Measurements from ENCODE around the gene GFM1. TPM values are rescaled to one million over a fixed set of nuclear protein-coding genes. Genes with fewer than 3 reads are reported as not detected.

GFM1 gene
- total RNA-seq, 1 experiment from 2014 or later, result 44.5 TPM

DNA sequence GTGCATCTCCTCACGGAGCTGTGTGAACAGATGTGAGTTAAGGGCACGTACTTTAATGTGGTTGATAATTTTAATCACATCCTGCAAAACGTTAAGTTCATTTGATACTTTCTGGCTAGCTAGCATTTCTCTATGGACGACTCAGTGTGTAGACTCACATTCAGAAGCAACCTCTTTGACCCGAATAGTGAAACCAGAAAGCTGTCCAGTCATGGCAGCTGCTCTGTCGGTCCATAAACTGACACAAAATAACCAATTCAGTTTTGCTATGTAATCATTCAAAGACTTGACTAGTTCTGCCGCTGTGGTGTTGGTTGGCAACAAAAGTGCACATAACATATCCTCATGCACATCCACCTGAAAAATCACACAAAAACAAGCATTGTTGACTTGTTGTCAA lies 3.7 kb upstream of the GFM1 start (continued):
- TF ChIP-seq, protein P1, sequence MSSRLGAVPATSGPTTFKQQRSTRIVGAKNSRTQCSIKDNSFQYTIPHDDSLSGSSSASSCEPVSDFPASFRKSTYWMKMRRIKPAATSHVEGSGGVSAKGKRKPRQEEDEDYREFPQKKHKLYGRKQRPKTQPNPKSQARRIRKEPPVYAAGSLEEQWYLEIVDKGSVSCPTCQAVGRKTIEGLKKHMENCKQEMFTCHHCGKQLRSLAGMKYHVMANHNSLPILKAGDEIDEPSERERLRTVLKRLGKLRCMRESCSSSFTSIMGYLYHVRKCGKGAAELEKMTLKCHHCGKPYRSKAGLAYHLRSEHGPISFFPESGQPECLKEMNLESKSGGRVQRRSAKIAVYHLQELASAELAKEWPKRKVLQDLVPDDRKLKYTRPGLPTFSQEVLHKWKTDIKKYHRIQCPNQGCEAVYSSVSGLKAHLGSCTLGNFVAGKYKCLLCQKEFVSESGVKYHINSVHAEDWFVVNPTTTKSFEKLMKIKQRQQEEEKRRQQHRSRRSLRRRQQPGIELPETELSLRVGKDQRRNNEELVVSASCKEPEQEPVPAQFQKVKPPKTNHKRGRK (CRISPR knock-in tag; IDR thresholded peaks at IDR 0.05; ENCODE audit: borderline replicate concordance), result no peak
- TF ChIP-seq, protein P2, sequence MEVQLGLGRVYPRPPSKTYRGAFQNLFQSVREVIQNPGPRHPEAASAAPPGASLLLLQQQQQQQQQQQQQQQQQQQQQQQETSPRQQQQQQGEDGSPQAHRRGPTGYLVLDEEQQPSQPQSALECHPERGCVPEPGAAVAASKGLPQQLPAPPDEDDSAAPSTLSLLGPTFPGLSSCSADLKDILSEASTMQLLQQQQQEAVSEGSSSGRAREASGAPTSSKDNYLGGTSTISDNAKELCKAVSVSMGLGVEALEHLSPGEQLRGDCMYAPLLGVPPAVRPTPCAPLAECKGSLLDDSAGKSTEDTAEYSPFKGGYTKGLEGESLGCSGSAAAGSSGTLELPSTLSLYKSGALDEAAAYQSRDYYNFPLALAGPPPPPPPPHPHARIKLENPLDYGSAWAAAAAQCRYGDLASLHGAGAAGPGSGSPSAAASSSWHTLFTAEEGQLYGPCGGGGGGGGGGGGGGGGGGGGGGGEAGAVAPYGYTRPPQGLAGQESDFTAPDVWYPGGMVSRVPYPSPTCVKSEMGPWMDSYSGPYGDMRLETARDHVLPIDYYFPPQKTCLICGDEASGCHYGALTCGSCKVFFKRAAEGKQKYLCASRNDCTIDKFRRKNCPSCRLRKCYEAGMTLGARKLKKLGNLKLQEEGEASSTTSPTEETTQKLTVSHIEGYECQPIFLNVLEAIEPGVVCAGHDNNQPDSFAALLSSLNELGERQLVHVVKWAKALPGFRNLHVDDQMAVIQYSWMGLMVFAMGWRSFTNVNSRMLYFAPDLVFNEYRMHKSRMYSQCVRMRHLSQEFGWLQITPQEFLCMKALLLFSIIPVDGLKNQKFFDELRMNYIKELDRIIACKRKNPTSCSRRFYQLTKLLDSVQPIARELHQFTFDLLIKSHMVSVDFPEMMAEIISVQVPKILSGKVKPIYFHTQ (CRISPR knock-in tag; IDR thresholded peaks at IDR 0.05), result no peak
- TF ChIP-seq TEAD4 (CRISPR knock-in tag; IDR thresholded peaks at IDR 0.05), result no peak

DNA sequence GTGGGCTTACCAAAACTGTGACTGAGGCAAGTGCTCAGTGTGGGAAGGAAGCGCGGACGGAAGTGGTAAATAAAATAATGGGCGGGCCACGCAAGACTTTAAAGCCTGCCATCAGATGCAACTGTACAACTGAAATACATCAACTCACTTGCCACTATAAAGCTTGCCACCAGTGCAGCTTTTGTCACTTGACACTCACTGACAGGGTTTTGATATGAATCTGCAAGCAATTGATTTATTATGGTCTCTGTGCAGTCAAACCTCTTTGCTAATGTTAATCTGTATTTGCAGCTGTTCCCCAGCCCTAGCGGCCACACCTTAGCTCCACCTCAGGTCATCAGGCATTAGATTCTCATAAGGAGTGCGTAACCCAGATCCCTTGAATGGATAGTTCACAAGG lies 2.3 kb upstream of the GFM1 start:
- DNase-seq (ENCODE audit: low spot score) (no peak), ATAC-seq (no peak)
- Mint-ChIP-seq H3K4me1 (peaks cover 6% of the 10 kb centered on the region), H3K9me3 (peaks cover 4% of the 10 kb centered on the region; the same call in 1 of the 2 replicates), H3K27me3 (ENCODE audit: low read depth) (peaks cover 5% of the 10 kb centered on the region; the same call in 1 of the 2 replicates), H3K36me3 (peaks cover 10% of the 10 kb centered on the region; the same call in 1 of the 2 replicates), H3K4me3 (no peak overlapping the region), H3K27ac (no peak overlapping the region)
- TF ChIP-seq GABPB1 (CRISPR knock-in tag; IDR thresholded peaks at IDR 0.05), result no peak
- TF ChIP-seq, protein P3, sequence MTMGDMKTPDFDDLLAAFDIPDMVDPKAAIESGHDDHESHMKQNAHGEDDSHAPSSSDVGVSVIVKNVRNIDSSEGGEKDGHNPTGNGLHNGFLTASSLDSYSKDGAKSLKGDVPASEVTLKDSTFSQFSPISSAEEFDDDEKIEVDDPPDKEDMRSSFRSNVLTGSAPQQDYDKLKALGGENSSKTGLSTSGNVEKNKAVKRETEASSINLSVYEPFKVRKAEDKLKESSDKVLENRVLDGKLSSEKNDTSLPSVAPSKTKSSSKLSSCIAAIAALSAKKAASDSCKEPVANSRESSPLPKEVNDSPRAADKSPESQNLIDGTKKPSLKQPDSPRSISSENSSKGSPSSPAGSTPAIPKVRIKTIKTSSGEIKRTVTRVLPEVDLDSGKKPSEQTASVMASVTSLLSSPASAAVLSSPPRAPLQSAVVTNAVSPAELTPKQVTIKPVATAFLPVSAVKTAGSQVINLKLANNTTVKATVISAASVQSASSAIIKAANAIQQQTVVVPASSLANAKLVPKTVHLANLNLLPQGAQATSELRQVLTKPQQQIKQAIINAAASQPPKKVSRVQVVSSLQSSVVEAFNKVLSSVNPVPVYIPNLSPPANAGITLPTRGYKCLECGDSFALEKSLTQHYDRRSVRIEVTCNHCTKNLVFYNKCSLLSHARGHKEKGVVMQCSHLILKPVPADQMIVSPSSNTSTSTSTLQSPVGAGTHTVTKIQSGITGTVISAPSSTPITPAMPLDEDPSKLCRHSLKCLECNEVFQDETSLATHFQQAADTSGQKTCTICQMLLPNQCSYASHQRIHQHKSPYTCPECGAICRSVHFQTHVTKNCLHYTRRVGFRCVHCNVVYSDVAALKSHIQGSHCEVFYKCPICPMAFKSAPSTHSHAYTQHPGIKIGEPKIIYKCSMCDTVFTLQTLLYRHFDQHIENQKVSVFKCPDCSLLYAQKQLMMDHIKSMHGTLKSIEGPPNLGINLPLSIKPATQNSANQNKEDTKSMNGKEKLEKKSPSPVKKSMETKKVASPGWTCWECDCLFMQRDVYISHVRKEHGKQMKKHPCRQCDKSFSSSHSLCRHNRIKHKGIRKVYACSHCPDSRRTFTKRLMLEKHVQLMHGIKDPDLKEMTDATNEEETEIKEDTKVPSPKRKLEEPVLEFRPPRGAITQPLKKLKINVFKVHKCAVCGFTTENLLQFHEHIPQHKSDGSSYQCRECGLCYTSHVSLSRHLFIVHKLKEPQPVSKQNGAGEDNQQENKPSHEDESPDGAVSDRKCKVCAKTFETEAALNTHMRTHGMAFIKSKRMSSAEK (CRISPR knock-in tag; IDR thresholded peaks at IDR 0.05; ENCODE audit: borderline replicate concordance), result no peak
- no peak for TF ChIP-seq OVOL2 (CRISPR knock-in tag; IDR thresholded peaks at IDR 0.05; ENCODE audit: borderline replicate concordance)
- no peak for TF ChIP-seq IRF2 (CRISPR knock-in tag; IDR thresholded peaks at IDR 0.05; ENCODE audit: borderline replicate concordance, low read depth)
- TF ChIP-seq TEAD4 (CRISPR knock-in tag; IDR thresholded peaks at IDR 0.05), result no peak
- TF ChIP-seq SOX15 (CRISPR knock-in tag; IDR thresholded peaks at IDR 0.05), result no peak
- no peak for TF ChIP-seq MYBL2 (CRISPR knock-in tag; IDR thresholded peaks at IDR 0.05)
- TF ChIP-seq NR1H2 (CRISPR knock-in tag; IDR thresholded peaks at IDR 0.05), result no peak
- no peak for TF ChIP-seq NFYB (CRISPR knock-in tag; conservative IDR thresholded peaks at IDR 0.05; ENCODE audit: low read depth)
- TF ChIP-seq, protein P4, sequence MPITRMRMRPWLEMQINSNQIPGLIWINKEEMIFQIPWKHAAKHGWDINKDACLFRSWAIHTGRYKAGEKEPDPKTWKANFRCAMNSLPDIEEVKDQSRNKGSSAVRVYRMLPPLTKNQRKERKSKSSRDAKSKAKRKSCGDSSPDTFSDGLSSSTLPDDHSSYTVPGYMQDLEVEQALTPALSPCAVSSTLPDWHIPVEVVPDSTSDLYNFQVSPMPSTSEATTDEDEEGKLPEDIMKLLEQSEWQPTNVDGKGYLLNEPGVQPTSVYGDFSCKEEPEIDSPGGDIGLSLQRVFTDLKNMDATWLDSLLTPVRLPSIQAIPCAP (CRISPR knock-in tag; IDR thresholded peaks at IDR 0.05), result no peak
- TF ChIP-seq CREM (CRISPR knock-in tag; IDR thresholded peaks at IDR 0.05), result no peak
- TF ChIP-seq ZNF317 (CRISPR knock-in tag; IDR thresholded peaks at IDR 0.05; ENCODE audit: borderline replicate concordance, low read depth), result no peak
- ChIA-PET CTCF (no interaction called here), POLR2A (no interaction called here)
